NCI-H510A (cell line): ENCODE data around the gene CPVL.

Source experiments
- DNase-seq: peaks from one replicate; lab custom pipeline; 2025; lab: John Stamatoyannopoulos, UW

The CPVL gene

DNA sequence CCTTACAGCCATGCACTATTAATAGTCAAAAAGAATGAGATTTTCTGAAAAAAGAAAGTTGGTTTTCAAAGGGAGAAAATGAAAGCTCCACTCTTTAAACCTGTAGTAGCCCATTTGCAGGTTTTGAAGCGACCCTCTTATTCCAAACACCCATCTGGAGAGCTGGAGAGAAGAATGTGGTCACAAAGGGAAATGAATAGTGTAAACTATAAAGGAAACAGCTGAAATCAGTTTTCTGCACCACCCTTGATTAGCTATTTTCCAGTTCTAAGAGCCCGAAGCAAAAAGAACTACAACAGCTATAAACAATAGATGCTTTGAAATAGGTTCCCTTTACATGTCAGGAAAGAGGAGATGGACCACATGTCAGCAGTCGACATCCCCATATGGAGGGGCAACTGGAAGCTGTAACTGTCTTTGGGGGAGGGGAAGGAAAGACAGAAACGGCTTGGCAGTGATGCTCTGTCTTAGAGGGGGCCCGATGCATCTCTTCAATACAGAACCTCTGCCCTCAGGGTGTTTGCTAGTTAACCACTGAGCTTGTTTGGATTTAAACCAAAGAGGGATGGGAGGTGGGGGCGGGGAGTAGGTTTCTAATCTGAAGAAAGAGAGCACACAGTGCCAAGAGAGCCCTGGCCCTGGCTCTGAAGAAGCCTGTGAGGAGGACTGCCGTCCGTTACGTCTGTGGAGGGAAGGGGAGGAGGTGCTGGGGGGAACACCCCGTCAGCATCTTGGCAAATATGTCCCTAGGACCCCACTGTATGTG lies 55.3 kb downstream of the CPVL start:
- no peak for DNase-seq

DNA sequence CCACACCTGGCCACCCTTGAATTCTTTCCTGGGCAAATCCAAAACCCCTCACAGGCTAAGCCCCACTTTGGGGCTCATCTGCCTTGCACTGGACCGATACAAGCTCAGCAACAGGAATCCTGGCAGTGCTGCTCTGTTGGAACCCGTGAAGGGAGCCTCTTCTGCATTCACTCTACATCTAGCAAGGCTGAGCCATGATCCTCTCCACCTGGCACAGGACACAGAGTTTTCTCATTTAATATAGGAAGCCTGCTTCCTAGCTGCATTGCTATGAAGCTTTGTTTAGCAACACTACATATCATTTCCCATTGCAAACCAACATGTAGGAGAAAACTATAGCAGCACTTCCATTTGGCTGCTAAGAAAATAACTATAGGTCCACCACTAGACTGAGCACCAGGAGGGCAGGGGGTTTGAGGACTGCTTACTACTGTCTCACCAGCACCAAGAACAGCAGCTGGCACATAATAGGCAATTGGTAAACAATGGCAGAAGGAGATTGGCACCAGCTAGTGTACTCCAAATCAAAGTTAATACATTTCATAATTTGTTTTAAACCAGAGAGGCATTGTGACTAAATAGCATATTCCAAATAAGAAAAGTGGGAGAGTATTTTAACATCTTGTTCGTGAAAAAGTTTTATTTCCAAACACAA lies 56.1 kb downstream of the CPVL start:
- no peak for DNase-seq

DNA sequence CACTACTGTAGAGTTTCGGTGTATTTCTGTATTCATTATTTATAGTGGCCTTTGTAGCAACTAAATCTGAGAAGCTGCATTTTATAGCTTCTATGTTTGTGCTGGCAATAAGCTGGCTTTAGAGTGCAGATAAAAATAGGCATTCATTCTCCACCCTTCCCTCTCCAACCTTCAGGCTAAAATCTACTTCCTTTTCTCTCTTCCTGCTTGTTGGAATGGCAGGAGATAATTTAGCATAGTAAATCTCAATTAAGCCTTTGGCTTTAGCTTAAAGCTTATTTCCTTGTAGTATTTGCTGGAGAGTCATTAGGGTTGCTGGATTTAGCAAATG lies 58.5 kb downstream of the CPVL start:
- DNase-seq = no peak

DNA sequence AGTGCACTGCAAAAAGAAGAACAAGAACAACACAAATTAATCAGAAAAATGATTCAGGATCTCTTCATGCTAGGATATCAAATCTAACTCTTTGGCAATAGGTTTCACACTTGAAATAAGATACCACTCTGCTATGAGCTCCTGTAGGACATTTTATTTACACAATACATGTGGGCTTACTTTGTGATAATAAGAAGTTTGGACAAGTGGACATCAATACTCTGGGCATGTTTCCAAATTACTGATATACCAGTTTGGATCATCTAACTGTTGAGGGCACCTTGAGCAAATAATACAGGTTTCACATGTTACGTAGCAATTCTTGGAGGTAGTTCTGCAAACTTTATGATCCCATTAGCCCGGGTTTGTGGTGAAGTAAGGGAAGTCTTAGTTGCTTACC lies 59.8 kb downstream of the CPVL start:
- peak; percentile 71 for DNase-seq

DNA sequence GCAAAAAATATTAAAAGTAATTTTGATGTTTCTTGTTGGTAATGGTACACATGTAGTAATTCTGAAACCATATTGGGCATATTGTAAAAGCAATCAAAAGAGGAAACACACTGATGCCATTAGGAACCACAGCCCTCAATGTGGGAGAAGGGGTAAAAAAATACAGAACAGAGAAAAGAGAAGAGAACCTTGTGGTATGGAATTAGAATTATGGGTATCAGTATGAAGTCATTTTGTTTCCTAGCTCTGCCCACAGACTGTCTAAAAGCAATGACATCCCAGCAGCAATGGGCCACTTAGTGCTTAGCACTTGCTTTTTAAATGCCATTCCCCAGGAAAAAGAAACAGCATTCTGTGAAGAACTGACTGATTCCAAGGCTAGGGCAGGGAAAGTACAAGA lies 61.5 kb downstream of the CPVL start:
- no peak for DNase-seq

DNA sequence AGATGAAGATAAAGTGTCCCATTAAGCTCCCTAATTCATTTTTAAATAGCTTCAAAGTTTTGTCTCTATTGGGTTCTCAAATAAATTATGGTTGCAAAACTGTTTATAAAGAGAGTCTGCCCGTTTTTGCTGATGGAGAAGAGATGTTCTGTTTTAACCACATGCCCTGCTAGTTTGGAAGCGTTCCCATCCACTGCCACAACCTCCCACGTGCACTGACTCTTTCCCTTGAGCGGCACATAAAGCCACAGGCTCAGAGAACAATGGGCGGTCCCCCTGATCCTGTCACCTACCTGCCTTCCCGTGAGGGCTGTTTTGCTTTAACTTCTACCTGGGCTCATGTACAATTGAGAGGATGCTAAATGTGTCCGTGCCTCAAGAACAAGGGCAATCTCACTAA lies 65.5 kb downstream of the CPVL start:
- no peak for DNase-seq

DNA sequence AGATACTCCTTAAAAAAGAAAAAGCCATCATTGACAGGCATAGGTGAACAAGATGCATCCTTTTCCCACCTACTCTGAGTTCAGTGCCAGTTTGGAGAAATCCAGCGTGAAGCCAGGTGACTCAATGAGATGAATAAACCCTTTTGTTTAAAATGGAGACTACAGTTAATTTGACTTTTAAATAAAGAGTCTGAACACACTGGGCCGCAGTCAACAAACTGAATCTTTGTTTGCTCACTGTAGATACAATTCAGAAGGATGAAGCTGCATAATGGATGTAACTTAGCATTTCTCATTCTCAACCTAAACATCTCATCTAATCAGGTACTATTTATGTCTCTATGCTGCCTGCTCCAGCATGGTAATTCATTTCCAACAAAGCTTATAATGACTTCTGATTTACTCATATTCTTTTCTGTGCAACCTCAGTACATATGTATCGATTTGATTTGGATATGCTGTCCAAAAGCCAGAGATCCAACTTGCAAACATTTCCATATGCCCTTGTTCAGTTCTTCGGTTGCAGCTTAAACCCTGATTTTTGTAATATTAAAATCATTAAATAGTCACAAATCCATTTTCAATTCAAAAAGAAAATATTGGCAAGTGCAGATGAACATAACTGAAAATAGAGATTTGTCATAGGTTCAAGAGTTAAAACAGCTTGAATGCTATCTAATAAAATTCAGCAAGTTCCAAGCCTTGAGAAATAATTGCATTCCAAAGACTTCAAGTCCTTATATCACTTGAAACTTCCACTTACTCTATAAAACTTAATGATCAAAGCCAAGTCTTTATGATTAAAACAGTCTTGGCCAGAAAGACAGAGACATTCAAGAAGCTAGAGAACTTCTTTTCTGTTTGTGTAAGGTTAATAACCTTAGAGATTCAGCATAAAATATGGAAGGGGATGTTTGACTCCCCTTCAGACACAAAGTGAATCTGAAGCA lies 67.8 kb downstream of the CPVL start:
- DNase-seq = no peak

DNA sequence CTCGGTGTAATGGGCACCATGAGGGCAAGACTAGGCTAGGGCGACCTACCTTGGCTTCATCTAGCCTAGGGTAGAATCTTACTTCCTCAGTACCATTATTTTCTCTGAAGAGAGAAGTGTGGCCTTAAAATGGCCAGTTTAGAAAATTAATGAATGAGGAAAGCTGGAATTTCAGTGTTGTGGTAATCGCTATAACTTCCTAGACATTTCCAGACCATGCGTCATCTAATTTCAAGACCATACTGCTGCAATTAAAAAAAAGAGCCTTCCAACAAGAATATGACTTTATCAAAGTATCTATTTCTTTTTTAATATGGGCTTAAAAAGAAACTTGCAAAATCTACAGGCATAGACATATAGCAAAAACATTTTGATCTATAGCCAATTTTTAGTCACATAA lies 68.5 kb downstream of the CPVL start:
- DNase-seq = no peak

DNA sequence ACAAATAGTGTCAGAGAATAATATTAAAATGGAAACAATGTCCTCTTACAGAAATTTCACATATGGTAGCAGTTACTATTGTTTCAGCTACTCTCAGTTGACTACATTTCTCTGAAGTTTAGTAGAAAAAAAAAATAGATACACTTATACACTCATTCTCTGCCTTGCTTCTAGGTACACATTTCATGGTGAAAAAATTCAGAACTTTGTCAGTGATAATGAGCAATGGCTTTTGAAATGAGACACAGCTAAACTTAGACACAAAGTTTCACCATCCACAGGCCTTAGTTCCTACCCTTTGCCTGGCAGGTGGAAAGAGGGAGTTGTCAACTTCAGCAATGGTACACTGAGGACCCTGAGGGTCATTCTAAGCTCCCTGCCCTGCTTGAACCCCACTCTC lies 69.2 kb downstream of the CPVL start:
- no peak for DNase-seq

DNA sequence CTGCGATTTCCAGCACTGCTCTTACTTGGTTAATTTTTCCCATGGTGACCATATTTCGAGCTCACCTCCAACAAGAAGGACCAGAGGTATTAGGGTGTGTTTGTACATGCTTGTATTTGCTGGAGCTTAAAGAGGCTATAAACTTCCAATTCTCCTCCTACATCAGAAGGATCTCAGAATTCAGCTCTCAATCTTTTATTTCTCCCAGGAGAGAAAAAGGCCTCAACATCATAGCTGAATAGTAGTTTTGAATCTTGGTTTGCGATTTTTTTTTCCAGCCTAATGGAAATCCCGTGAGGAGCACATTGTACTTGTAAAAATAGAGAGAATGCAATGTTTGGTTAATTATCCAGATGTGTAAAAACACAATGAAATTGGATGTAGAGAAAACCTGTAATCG lies 69.7 kb downstream of the CPVL start:
- DNase-seq = no peak

DNA sequence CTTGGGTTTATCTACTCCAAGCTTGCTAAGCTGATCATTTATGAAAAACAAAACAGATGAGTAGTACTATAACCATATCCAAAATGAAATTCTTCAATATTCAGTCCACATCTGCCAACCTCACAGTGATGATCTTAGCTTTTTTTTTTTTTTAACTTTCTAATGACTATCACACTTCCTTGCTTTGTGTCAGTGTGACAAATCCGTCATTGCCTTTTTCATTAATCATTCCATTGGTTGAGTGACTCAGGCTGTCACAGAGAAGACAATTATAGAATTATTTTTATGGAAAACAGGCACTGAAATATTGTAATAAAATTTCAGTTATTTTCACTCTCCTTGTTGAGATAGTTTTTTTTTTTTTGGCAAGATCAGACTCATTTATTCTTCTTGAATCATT lies 70.7 kb downstream of the CPVL start:
- DNase-seq = no peak

DNA sequence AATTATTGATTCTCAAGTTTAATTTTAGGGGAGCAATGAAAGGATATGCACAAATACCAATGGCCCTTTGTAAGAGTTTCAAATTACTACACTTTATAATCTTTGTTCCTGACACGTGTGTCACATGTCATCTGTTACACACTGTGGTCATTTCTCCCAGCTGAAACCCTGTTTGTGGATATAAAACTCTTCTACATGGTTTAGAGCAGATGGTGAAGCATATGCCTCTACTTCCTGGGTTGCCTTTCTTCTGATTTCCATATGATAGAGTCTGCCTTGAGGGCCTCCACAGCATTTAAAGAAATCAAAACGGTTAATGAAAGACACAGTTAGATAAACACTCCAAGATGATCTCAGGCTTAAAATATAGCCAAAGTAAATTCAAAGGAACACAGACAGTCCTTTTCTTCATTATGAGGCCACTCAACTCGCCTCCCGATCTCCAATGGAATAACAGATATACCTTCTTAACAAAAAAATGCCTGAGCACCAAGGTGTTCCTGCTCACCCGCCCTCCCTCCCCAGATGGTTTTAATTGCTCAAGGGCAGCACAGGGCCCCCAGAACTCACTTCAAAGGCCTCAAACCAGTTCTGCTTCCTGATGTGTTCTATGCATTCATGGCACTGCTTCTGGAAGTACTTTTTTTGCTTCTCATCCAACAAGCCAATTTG lies 75.0 kb downstream of the CPVL start:
- DNase-seq = no peak

DNA sequence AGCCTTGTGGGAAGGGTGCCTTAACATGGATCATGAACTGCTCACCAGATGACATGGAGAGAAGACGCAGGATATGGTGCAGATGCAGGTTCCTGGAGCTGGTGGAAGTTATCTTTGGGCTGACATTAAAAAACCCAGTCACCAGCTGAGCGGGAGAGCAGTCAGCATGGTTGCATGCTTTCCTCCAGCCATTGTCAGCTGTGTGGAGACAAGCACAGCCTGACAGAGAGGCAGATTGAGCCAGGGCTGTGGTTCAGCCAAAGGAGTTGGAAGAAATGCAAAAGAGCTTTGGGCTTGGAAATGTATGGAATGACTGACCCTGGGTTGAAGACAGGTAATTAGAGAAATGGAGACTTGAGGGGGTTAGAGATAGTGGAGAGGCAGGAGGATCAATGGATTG lies 79.7 kb downstream of the CPVL start:
- no peak for DNase-seq

DNA sequence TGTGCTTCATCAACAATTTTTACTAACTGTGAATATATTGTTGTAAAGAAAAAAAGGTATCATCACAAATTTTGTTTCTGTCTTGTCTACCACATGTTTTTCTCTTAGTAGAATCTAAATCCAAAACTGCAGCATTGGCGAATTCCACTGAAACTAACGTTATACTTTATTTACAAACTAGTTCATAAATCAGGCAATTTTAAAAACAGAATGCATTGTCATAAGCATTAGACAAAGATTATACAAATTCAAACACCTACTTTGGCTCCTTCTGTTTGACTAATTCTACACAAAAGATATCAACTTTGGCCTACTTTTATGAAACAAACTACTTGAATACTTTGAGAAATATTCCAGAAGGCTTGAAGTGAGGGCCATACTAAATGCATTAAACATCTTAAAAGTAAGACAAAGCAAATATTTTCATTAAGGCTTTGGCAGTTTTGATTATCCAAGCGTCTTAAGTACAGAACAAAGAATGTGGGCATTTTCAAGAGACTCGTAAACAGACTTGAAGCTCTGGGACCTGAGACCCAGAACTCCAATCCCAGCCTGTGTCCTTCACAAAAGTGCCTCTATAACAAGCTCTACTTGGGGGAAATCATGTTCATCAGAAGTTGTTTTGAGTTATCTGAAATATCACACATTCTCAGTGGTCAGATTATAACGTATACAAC lies 81.0 kb downstream of the CPVL start:
- DNase-seq = no peak

DNA sequence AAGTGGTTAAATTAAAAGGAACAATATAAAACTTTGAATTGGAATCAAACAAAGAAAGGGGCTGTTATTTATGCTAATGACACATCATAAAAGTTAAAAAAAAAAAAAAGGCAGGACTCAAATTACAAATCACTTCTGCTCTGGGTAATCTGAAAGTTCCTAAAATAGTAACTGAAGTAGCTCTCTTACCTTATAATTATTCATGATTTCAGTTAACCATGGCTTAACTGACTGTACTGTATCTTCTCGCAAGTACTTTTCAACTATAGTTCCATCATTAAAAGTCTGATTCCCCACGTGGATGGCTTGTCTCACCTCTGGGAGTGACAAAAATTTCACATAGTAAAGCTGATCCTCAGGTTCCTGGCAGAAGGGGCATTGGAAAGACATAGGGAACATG lies 82.5 kb downstream of the CPVL start:
- DNase-seq = no peak

DNA sequence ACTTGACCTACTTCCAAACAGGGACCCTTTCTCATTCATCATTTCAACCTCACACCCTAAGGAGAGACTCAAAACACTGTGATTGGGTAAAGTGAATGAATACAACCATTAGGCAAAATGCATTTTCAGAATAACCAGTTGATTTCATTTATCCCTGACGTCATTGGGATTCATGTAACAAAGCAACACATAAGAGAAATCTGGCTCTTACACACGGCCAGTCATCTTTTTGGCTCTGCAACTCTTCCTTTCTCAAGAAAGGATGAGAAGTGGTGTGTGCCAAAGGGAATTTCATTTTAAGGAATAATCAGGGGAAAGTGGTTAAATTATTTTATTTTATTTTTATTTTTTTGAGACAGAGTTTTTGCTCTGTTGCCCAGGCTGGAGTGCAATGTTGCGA lies 83.1 kb downstream of the CPVL start:
- DNase-seq = no peak

DNA sequence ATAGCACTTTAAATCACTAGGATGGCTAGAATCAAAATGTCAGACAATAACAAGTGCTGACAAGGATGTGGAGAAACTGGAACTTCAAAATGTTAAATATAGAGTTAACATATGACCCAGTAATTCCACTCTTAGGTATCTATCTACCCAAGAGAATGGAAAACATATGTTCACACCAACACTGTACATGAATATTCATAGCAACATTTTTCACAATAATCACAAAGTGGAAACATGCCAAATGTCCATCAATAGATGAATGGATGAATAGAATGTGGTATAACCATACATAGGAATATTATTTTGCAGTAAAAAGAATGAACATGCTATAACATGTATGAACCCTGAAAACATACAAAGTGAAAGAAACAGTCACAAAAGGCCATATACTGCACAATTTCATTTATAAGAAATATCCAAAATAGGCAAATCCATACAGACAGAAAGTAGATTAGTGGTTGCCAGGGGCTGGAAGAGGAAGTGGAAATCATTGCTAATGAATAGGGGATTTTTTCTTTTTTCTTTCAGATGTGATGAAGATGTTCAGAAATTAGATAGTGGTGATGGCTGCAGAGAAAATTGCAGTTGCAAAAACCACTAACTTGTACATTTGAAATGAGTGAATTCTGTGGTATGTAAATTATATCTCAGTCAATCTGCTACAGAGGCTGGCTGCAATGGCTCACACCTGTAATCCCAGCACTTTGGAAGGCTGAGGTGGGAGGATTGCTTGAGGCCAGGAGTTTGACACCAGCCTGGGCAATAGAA lies 93.0 kb downstream of the CPVL start:
- DNase-seq = no peak

DNA sequence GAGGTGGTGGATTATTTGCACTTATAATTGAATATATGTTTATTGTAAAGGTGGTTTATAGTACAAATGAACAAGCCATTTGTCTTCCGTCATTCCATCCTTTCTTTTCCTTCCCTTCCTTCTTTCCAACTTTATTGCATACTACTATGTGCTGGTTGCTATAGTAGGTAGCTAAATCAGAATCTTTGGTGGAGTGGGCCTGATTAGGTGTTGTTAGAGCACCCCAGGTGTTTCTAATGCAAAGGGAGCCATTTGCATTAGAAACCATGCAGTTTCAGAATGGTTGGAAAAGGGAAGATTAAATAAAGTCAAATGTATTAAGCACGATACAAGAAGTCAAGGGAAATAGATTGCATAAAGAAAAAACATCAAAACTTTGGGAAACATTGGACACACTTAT lies 99.4 kb downstream of the CPVL start:
- no peak for DNase-seq

DNA sequence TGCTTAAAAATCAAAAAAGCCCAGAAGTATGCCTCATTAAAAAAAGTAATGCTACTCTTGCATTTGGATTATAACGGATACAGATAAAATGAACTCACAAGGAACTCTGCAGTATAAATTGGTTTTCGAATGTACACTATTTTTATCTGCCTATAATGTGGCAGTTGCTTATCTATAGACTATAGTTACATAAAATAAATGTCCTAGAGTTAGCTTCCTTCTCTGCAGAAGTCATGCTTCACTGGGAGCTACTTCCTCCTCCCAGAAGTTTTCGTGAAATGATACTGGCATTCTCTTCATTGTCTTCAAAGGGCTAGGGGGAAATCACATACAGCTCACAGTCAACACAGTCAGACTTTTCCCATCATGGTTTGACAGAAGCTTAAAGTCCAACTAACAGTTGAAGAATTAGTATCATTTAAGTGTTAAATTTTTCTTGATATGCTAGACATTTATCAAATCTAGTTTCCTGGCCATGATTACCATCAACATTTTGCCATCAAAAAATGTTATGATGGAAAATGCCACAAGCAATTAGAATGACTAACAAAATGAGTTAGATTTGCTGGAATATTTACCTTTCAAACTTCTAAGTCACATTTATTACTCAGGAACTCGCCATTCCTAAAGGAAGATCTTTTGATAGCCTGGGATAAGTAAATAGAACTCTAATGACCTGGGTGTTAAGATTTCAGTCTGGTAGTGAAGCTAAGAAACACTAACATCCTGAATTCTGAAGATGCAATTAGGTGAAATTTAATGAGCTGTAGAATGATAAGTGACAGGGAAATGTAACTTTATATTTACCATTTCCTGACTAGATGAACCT lies 100.9 kb downstream of the CPVL start:
- no peak for DNase-seq

DNA sequence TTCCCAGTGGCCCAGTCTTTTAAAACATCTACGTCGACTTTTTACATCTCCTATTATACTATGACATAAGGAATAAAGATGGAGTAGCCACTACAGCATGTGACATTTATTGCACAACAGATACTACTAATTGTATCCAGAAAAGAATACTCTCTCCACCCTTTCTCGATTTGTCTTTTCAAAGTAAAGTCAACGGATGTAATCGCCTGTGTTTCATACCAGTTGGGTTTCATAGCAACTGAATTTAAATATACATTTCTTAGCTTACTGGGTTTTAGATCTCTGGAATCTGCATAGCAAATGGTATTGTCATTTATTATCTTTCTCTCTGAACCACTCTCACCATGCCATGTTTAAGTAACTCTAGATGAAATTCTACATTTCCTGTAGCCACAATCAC lies 101.8 kb downstream of the CPVL start:
- DNase-seq = no peak
